CD4-positive, alpha-beta T cell treated with Interferon alpha-2 for 1 hour (primary cell): Measurements from ENCODE around the gene DIDO1.

ENCODE experiments used
- DNase-seq, 2 donors: peaks; one replicate each; pipeline ENCODE4 v3.0.0-alpha.2; 2020 to 2022

Gene DIDO1

GRCh38 chr20:62908971-62909791, 17.1 kb downstream of the DIDO1 start:
- DNase-seq: no peak

GRCh38 chr20:62907384-62908317, 18.7 kb downstream of the DIDO1 start:
- DNase-seq: peak; percentile 29 to 54

GRCh38 chr20:62906647-62907375, 19.5 kb downstream of the DIDO1 start:
- DNase-seq: no peak

- no peak for DNase-seq
Observed at GRCh38 chr20:62906209-62906608, 20.1 kb downstream of the DIDO1 start.

- no peak for DNase-seq
Observed at GRCh38 chr20:62905536-62906117, 20.7 kb downstream of the DIDO1 start.

GRCh38 chr20:62902926-62903615, 23.2 kb downstream of the DIDO1 start:
- no peak for DNase-seq

- no peak for DNase-seq
Observed at GRCh38 chr20:62901891-62902290, 24.4 kb downstream of the DIDO1 start.

- DNase-seq: peak in 1 of 2 donors; percentile 38
Observed at GRCh38 chr20:62900692-62901584, 25.4 kb downstream of the DIDO1 start.

- DNase-seq: peak; percentile 76 to 84
Observed at GRCh38 chr20:62900052-62900691, 26.1 kb downstream of the DIDO1 start.

- no peak for DNase-seq
Observed at GRCh38 chr20:62899633-62900051, 26.7 kb downstream of the DIDO1 start.

- no peak for DNase-seq
Observed at GRCh38 chr20:62898970-62899632, 27.2 kb downstream of the DIDO1 start.

GRCh38 chr20:62898093-62898964, 28.0 kb downstream of the DIDO1 start:
- no peak for DNase-seq

- DNase-seq: no peak
Observed at GRCh38 chr20:62897666-62898065, 28.6 kb downstream of the DIDO1 start.

GRCh38 chr20:62896526-62896925, 29.8 kb downstream of the DIDO1 start:
- no peak for DNase-seq

GRCh38 chr20:62895539-62895938, 30.8 kb downstream of the DIDO1 start:
- DNase-seq: no peak

GRCh38 chr20:62894261-62894660, 32.0 kb downstream of the DIDO1 start:
- no peak for DNase-seq

GRCh38 chr20:62893700-62894099, 32.6 kb downstream of the DIDO1 start:
- DNase-seq: no peak
